D721Med (cell line): ENCODE results near the gene CALML5.

ENCODE experiments used
- DNase-seq: peaks from one replicate; pipeline ENCODE4 v3.0.0; 2011; ENCODE audit warnings: low spot score; ENCODE audit not compliant: insufficient read length
- FAIRE-seq: peaks from 2 replicates; lab custom pipeline; 2011; peaks lifted over from hg19 to GRCh38; lab: Jason Lieb, UNC
- TF ChIP-seq, protein P1 (sequence below): IDR thresholded peaks from 2 replicates; pipeline ENCODE4 v1.5.1; 2012; ENCODE audit warnings: mild to moderate bottlenecking, control low read depth; ENCODE audit not compliant: insufficient read depth; ENCODE audit errors: missing control alignments

CALML5 gene

DNA sequence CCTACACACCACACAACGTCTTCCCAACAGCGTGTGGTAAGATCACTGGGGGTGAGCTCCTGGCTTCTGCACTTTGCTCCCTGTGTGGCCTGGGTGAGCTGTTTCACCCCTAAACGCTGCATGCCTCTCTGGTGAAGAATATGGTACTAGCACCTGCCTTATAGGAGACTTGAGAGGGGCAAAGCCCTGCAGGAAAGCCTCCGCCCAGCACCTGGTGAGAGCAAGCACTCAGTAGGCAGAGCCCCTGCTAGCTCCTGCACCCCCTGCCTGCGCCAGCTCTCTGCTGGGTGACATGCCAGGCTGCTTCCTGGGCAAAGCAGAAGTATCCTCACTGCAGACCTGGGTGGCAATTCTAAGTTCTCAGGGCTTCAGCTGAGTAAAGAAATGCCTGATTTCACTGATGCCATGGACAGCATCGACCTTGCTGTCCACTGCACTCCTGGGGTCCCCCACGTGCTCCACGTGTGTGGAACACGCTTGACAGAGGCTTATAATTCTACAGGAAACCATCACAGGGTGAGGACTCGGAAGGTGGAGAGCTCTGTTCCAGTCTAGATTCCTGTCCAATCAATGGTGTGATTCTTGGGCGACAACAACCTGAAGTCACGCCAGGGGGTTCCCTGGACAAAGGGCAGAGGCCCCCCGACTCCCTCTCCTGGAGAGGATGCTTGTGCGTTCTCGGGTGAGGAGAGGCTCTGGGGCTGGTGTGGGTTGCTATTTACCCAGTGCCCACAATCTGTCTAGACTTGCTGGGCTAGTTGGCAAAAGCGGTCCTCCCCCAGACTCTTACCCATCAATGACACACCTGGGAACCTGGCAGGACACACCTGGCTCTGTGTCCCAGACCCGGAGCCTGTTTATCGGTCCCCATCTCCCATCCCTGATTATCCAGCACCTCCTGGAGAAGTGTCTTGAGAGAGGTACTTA lies 5.0 kb upstream of the CALML5 start:
- no peak for FAIRE-seq
- no peak for DNase-seq
- TF ChIP-seq, protein P1, sequence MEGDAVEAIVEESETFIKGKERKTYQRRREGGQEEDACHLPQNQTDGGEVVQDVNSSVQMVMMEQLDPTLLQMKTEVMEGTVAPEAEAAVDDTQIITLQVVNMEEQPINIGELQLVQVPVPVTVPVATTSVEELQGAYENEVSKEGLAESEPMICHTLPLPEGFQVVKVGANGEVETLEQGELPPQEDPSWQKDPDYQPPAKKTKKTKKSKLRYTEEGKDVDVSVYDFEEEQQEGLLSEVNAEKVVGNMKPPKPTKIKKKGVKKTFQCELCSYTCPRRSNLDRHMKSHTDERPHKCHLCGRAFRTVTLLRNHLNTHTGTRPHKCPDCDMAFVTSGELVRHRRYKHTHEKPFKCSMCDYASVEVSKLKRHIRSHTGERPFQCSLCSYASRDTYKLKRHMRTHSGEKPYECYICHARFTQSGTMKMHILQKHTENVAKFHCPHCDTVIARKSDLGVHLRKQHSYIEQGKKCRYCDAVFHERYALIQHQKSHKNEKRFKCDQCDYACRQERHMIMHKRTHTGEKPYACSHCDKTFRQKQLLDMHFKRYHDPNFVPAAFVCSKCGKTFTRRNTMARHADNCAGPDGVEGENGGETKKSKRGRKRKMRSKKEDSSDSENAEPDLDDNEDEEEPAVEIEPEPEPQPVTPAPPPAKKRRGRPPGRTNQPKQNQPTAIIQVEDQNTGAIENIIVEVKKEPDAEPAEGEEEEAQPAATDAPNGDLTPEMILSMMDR: no peak

DNA sequence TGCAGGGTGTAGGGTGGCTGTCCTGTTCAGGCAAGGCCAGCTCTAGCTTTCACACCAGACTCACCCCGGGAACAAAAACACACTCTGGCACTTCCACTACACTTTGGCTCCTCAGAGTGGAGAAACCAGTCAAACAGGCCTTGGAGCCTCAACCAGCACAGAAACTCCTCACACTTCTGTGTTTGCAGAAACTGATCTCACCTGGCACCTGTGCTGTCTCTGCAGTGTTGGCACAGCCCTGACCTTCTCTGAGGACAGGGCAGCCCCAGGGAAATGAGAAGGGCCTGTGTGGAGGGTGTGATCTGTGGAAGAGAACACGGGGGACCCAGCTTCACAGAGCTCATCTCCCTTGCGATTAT lies 4.1 kb upstream of the CALML5 start:
- DNase-seq (no peak), FAIRE-seq (no peak)
- TF ChIP-seq, protein P1: no peak

DNA sequence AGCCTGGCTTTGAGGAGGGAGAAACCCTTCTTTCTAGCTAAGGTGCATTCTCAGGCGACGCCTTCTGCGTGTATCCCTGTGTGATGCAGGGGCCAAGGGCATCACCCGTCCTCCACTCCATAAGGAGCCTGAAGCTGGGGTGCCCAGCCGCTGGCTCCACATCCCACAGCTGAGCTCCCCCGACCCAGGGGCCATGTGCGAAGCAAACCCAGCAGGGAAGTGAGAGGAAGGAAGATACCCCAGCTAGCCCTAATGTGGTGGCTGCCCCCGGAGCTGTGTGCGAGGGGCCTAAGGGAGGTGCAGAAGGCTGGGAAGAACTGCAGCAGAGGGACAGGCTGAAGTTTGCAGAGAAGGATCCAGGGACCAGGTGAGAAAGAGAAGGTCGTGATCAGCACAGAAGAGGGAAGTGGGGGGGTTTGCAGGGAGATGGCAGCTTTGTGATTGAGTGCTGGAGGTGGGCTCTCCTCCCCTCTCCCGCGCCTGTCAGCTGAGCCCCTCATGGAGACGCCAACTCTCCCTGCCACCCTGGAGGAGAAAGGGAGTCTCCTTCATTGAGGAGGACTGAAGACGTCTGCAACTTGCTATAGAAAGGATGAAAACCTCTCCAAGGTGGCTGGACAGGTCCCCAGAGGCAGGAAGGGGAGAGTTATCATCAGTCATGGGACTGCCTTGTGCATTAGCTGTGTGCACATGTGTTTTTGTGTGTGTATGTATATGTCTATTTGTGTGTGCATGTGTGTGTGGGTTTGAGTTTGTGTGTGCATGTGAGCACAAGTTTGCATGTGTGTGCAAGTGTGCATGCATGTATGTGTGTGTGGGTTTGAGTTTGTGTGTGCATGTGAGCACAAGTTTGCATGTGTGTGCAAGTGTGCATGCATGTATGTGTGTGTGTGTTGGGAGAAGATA lies 3.5 kb upstream of the CALML5 start:
- no peak for FAIRE-seq

DNA sequence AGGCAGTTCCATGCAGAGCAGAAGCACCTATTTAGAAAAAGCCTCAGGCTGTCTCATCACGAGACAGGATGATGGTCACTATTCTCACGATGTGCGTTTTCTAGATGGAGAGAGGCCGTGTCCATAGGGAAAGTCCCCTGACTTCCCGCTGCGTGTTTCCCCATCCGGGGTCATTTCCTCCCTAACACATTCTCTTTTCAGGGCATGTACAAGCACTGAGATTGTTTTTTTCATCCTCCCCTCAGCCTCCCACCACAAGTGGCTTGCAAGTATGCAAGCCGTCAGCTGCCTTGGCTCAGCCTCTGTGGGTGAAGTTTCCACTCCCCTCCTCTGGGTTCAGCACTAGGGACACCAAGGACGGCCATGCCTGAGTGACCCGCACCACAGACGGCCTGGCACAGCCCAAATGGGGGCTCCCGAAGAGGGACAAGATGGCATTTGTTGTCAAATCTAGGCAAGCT lies 2.7 kb upstream of the CALML5 start:
- DNase-seq (no peak), FAIRE-seq (no peak)
- TF ChIP-seq, protein P1: no peak

More for the DNA sequence above, 3.5 kb upstream of the CALML5 start:
- TF ChIP-seq, protein P1: no peak
- DNase-seq: no peak

DNA sequence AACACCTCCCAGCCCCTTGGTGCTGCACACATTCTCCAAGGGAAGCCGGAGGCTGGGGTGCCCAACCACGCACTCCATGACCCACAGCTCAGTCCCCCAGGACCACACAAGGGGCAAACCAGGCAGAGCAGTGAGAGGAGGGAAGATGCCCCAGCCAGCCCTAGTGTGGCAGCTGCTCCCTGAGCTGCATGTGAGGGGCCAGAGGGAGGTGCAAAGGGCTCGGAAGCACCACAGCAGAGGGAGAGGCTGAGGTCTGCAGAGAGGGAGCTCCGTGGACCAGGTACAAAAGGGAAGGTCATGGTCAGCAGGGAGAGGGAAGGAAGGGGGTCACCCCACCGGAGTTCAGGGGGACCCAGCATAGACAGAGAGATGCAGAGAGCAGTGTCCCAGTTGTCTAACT lies 1.5 kb upstream of the CALML5 start:
- DNase-seq (no peak), FAIRE-seq (no peak)
- TF ChIP-seq, protein P1: no peak

DNA sequence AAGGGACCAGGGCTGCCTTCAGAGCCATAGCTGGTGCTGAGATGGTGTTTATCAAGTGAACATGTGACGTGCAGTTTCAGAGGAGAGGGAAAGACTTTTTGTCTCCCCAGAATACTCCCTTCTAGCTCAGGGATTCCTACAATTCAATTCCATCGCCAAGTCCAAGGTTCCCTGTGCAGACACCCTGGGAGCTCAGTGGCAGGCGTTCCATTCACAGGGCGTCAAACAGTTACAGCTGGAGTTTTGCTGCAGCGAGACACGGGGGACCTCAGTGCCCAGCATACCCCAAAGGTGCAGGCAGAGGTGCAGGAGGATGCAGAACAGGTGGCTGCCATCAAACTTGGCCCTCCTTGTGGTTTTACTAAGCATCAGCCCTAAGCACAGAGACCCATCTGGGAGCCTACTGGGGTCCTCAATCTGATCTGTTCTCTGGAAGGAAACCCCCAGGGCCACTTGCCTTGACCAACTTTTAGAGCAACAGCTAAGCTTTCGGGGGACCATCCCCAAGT lies 846 bp upstream of the CALML5 start:
- DNase-seq (no peak), FAIRE-seq (no peak)
- TF ChIP-seq, protein P1: no peak
